Lung (tissue), 12 donors: ENCODE results near the gene LAMA3. TPM values are rescaled to one million over a fixed set of nuclear protein-coding genes. Genes with fewer than 3 reads are reported as not detected.

Experiments used
- ATAC-seq: fragments of 200-7000 bp; cut with Tn5 transposase; one replicate; pipeline ENCODE4 v1.9.1; 2020; ENCODE audit warnings: moderate number of reproducible peaks; ENCODE audit not compliant: insufficient read depth, low FRiP score
- DNase-seq, 3 donors: peaks; one replicate each; pipeline ENCODE4 v3.0.0-alpha.2; 2013 to 2017
- H3K27ac ChIP-seq, 2 donors: one replicate each; pipeline ENCODE4 v1.5.1; 2013; ENCODE audit warnings: mild to moderate bottlenecking in 2 of 2, moderate library complexity in 2 of 2, control low read depth in 1 of 2, inconsistent platforms in 1 of 2, low read depth in 1 of 2, low read length in 1 of 2
- H3K27me3 ChIP-seq, 3 donors: one replicate each; pipeline ENCODE4 v1.5.1; 2013; ENCODE audit warnings: low read length in 2 of 3; ENCODE audit not compliant: control insufficient read depth in 3 of 3, insufficient read depth in 3 of 3
- H3K36me3 ChIP-seq, 4 donors: one replicate each; pipeline ENCODE4 v1.5.1; 2013; ENCODE audit warnings: low read length in 4 of 4, mild to moderate bottlenecking in 1 of 4, moderate library complexity in 1 of 4; ENCODE audit not compliant: control insufficient read depth in 4 of 4, insufficient read depth in 4 of 4
- H3K4me1 ChIP-seq, 5 donors: one replicate each; pipeline ENCODE4 v1.5.1; 2013; ENCODE audit warnings: low read length in 5 of 5, mild to moderate bottlenecking in 2 of 5, moderate library complexity in 1 of 5; ENCODE audit not compliant: control insufficient read depth in 5 of 5, insufficient read depth in 5 of 5
- H3K4me3 ChIP-seq: one replicate; pipeline ENCODE4 v1.5.1; 2013; ENCODE audit warnings: mild to moderate bottlenecking, control low read depth, moderate library complexity
- H3K9ac ChIP-seq, 2 donors: one replicate each; pipeline ENCODE4 v1.5.1; 2013; ENCODE audit warnings: low read length in 2 of 2, control low read depth in 1 of 2; ENCODE audit not compliant: insufficient read depth in 1 of 2
- H3K9me3 ChIP-seq, 4 donors: one replicate each; pipeline ENCODE4 v1.5.1; 2013; ENCODE audit warnings: low read length in 3 of 4, mild to moderate bottlenecking in 1 of 4, moderate library complexity in 1 of 4; ENCODE audit not compliant: control insufficient read depth in 4 of 4, insufficient read depth in 3 of 4
- CTCF ChIP-seq: IDR thresholded peaks from 2 replicates; pipeline ENCODE4 v1.5.1; 2012; ENCODE audit warnings: mild to moderate bottlenecking; ENCODE audit errors: control extremely low read depth, extremely low read depth
- WGBS, 2 donors: extraction: QIAGEN DNeasy Blood & Tissue Kit; methylation state at CpG; one replicate each; pipeline ENCODE4 v1.1.7; 2013; 5-methylcytosine and 5-hydroxymethylcytosine counted together
- polyA plus RNA-seq, 2 donors: library from polyadenylated mRNA; stranded (reverse); fragments of 200-250 nt; gene quantifications; one replicate each; pipeline ENCODE4 v1.2.1, GENCODE V29; 2013
- total RNA-seq, 2 donors: library from RNA; depleted of rRNA in 1 of 2; stranded (reverse); fragments of >200 nt in 1 of 2; gene quantifications; one replicate each; pipeline ENCODE4 v1.2.1, GENCODE V29; 2014 to 2021
- donor health status: control.
- donor health status: control.
- donor health status: Bipolar disorder and iron deficiency.
- donor health status: healthy.
- donor health status: DM: yes; HTN: yes; CAD: no.

LAMA3 gene
- total and polyA plus RNA-seq, 4 donors: 14.1 to 110 (median 51.9) TPM

- DNase-seq: peak; percentile 2 to 23 (median 18)
- Histone ChIP-seq H3K9me3 (peaks cover 0 to 5% (median 0%) of the 10 kb centered on the region in 4 donors), H3K4me3 (no peak overlapping the region), H3K36me3 (peaks cover 0 to 3% (median 0%) of the 10 kb centered on the region in 4 donors), H3K27ac (no peak overlapping the region), H3K27me3 (no peaks in the 10 kb centered on the region), H3K4me1 (peaks cover 0 to 2% (median 0%) of the 10 kb centered on the region in 5 donors), H3K9ac (no peak overlapping the region)
- ATAC-seq: no peak
- no peak for TF ChIP-seq CTCF
- 27 to 31% methylated on average over 1 of the region's 1 CpG for WGBS, 2 donors
Measured at GRCh38 chr18:23784832-23785245, 95.6 kb downstream of the LAMA3 start.

GRCh38 chr18:23793051-23793450 lies 103.8 kb downstream of the LAMA3 start:
- WGBS, 2 donors: 67 to 85% methylated on average over 1 of the region's 1 CpG
- TF ChIP-seq CTCF: no peak
- Histone ChIP-seq H3K9ac (no peak overlapping the region), H3K4me3 (no peak overlapping the region), H3K27ac (no peak overlapping the region), H3K27me3 (no peaks in the 10 kb centered on the region), H3K9me3 (no peaks in the 10 kb centered on the region), H3K36me3 (peaks cover 0 to 1% (median 0%) of the 10 kb centered on the region in 4 donors), H3K4me1 (no peaks in the 10 kb centered on the region)
- DNase-seq: no peak
- no peak for ATAC-seq

- no peak overlapping the region for H3K4me3 ChIP-seq
- ATAC-seq (no peak), DNase-seq (no peak)
- no peak overlapping the region for H3K27ac ChIP-seq
- peaks cover 0 to 1% (median 0%) of the 10 kb centered on the region in 4 donors for H3K36me3 ChIP-seq
- H3K27me3 ChIP-seq: peaks cover 0 to 3% (median 0%) of the 10 kb centered on the region in 3 donors
- H3K9me3 ChIP-seq: no peaks in the 10 kb centered on the region
- no peak overlapping the region for H3K9ac ChIP-seq
- TF ChIP-seq CTCF: no peak
- WGBS, 2 donors: 85 to 90% methylated on average over 6 of the region's 6 CpGs
- no peaks in the 10 kb centered on the region for H3K4me1 ChIP-seq
Measured at GRCh38 chr18:23793985-23794867, 105.0 kb downstream of the LAMA3 start.
